Subcutaneous abdominal adipose tissue (tissue), 5 donors: ENCODE data around the gene ABHD2.
"Not testable (repeated sequence)": the region's sequence is repeated elsewhere in the genome, so short reads cannot be mapped to it uniquely, and the experiment has no call there.

Experiments used
- H3K27ac ChIP-seq: one replicate; pipeline ENCODE4 v1.7.0; 2013; ENCODE audit warnings: low read depth, mild to moderate bottlenecking, inconsistent platforms, low read length, moderate library complexity
- H3K27me3 ChIP-seq, 5 donors: one replicate each; pipeline ENCODE4 v1.7.0; 2013; ENCODE audit warnings: low read length in 5 of 5, inconsistent platforms in 1 of 5; ENCODE audit not compliant: control insufficient read depth in 5 of 5, insufficient read depth in 4 of 5
- H3K36me3 ChIP-seq, 5 donors: one replicate each; pipeline ENCODE4 v1.7.0; 2013; ENCODE audit warnings: low read length in 5 of 5; ENCODE audit not compliant: control insufficient read depth in 5 of 5, insufficient read depth in 5 of 5
- H3K4me1 ChIP-seq, 5 donors: one replicate each; pipeline ENCODE4 v1.7.0; 2013; ENCODE audit warnings: low read length in 5 of 5, mild to moderate bottlenecking in 3 of 5, moderate library complexity in 1 of 5; ENCODE audit not compliant: control insufficient read depth in 5 of 5, insufficient read depth in 5 of 5
- H3K4me3 ChIP-seq, 5 donors: one replicate each; pipeline ENCODE4 v1.7.0; 2013; ENCODE audit warnings: low read length in 5 of 5, low read depth in 1 of 5
- H3K9ac ChIP-seq, 5 donors: one replicate each; pipeline ENCODE4 v1.7.0; 2013; ENCODE audit warnings: low read length in 5 of 5, mild to moderate bottlenecking in 4 of 5, moderate library complexity in 3 of 5
- H3K9me3 ChIP-seq, 5 donors: one replicate each; pipeline ENCODE4 v1.7.0; 2013; ENCODE audit warnings: low read length in 5 of 5; ENCODE audit not compliant: control insufficient read depth in 5 of 5
- donor health status: healthy.
- donor health status: healthy.
- donor health status: healthy.
- donor health status: healthy.
- donor health status: healthy.

The ABHD2 gene

GRCh38 chr15:89118481-89118989, 30.3 kb downstream of the ABHD2 start:
- no peak overlapping the region for H3K4me3 ChIP-seq
- no peak overlapping the region for H3K27ac ChIP-seq
- H3K27me3 ChIP-seq: no peaks in the 10 kb centered on the region
- peaks cover 3 to 23% (median 17%) of the 10 kb centered on the region in 5 donors for H3K4me1 ChIP-seq
- H3K36me3 ChIP-seq: peaks cover 7 to 43% (median 30%) of the 10 kb centered on the region in 5 donors
- no peak overlapping the region for H3K9ac ChIP-seq
- no peaks in the 10 kb centered on the region for H3K9me3 ChIP-seq

GRCh38 chr15:89119489-89120478, 31.5 kb downstream of the ABHD2 start:
- no peaks in the 10 kb centered on the region for H3K27me3 ChIP-seq
- H3K9ac ChIP-seq: peak overlapping the region in 1 of 5 donors; percentile 13
- H3K4me1 ChIP-seq: peaks cover 3 to 23% (median 17%) of the 10 kb centered on the region in 5 donors

GRCh38 chr15:89120479-89121000, 32.3 kb downstream of the ABHD2 start:
- H3K9me3 ChIP-seq, H3K27me3 ChIP-seq, H3K4me3 ChIP-seq, H3K9ac ChIP-seq, H3K27ac ChIP-seq: not testable (repeated sequence)
- H3K36me3 ChIP-seq: peaks cover 4 to 43% (median 30%) of the 10 kb centered on the region in 5 donors
- peaks cover 3 to 23% (median 14%) of the 10 kb centered on the region in 5 donors for H3K4me1 ChIP-seq

More at GRCh38 chr15:89119489-89120478, 31.5 kb downstream of the ABHD2 start:
- H3K27ac ChIP-seq: peak overlapping the region; percentile 59
- no peaks in the 10 kb centered on the region for H3K9me3 ChIP-seq
- no peak overlapping the region for H3K4me3 ChIP-seq
- peaks cover 4 to 43% (median 28%) of the 10 kb centered on the region in 5 donors for H3K36me3 ChIP-seq

GRCh38 chr15:89121414-89121813, 33.2 kb downstream of the ABHD2 start:
- peaks cover 3 to 23% (median 14%) of the 10 kb centered on the region in 5 donors for H3K4me1 ChIP-seq

GRCh38 chr15:89122505-89123180, 34.4 kb downstream of the ABHD2 start:
- Histone ChIP-seq H3K4me1 (peaks cover 3 to 23% (median 14%) of the 10 kb centered on the region in 5 donors), H3K27ac (no peak overlapping the region), H3K36me3 (peaks cover 0 to 33% (median 28%) of the 10 kb centered on the region in 5 donors), H3K9ac (no peak overlapping the region), H3K27me3 (no peaks in the 10 kb centered on the region), H3K4me3 (no peak overlapping the region), H3K9me3 (no peaks in the 10 kb centered on the region)

More at GRCh38 chr15:89121414-89121813, 33.2 kb downstream of the ABHD2 start:
- H3K36me3 ChIP-seq: peaks cover 4 to 41% (median 31%) of the 10 kb centered on the region in 5 donors
- H3K27ac ChIP-seq: no peak overlapping the region
- H3K4me3 ChIP-seq: no peak overlapping the region
- H3K27me3 ChIP-seq: no peaks in the 10 kb centered on the region
- H3K9me3 ChIP-seq: no peaks in the 10 kb centered on the region
- H3K9ac ChIP-seq: peak overlapping the region in 1 of 5 donors; percentile 10

GRCh38 chr15:89123181-89123525, 34.9 kb downstream of the ABHD2 start:
- H3K27ac ChIP-seq: no peak overlapping the region
- peaks cover 0 to 27% (median 26%) of the 10 kb centered on the region in 5 donors for H3K36me3 ChIP-seq
- no peaks in the 10 kb centered on the region for H3K27me3 ChIP-seq

GRCh38 chr15:89125088-89125826, 37.0 kb downstream of the ABHD2 start:
- no peak overlapping the region for H3K9ac ChIP-seq
- H3K4me1 ChIP-seq: peaks cover 0 to 30% (median 14%) of the 10 kb centered on the region in 5 donors
- no peak overlapping the region for H3K4me3 ChIP-seq
- H3K27me3 ChIP-seq: no peaks in the 10 kb centered on the region
- H3K9me3 ChIP-seq: no peaks in the 10 kb centered on the region
- no peak overlapping the region for H3K27ac ChIP-seq
- H3K36me3 ChIP-seq: peaks cover 0 to 31% (median 24%) of the 10 kb centered on the region in 5 donors

More at GRCh38 chr15:89123181-89123525, 34.9 kb downstream of the ABHD2 start:
- Histone ChIP-seq H3K9me3 (no peaks in the 10 kb centered on the region), H3K9ac (no peak overlapping the region), H3K4me1 (peaks cover 3 to 26% (median 16%) of the 10 kb centered on the region in 5 donors), H3K4me3 (no peak overlapping the region)

GRCh38 chr15:89126009-89126408, 37.8 kb downstream of the ABHD2 start:
- Histone ChIP-seq H3K27ac (no peak overlapping the region), H3K4me1 (peaks cover 0 to 29% (median 16%) of the 10 kb centered on the region in 5 donors), H3K36me3 (peaks cover 0 to 28% (median 24%) of the 10 kb centered on the region in 5 donors)

GRCh38 chr15:89127054-89127702, 38.9 kb downstream of the ABHD2 start:
- H3K9ac ChIP-seq: no peak overlapping the region
- H3K27me3 ChIP-seq: no peaks in the 10 kb centered on the region
- H3K36me3 ChIP-seq: peaks cover 0 to 26% (median 24%) of the 10 kb centered on the region in 5 donors
- no peak overlapping the region for H3K4me3 ChIP-seq
- no peaks in the 10 kb centered on the region for H3K9me3 ChIP-seq
- no peak overlapping the region for H3K27ac ChIP-seq
- peaks cover 0 to 22% (median 18%) of the 10 kb centered on the region in 5 donors for H3K4me1 ChIP-seq

More at GRCh38 chr15:89126009-89126408, 37.8 kb downstream of the ABHD2 start:
- Histone ChIP-seq H3K4me3 (no peak overlapping the region), H3K9me3 (no peaks in the 10 kb centered on the region), H3K9ac (no peak overlapping the region), H3K27me3 (no peaks in the 10 kb centered on the region)
